Adrenal gland (tissue), 5 donors: ENCODE data around the gene CDC42.
"Not testable (repeated sequence)": the region's sequence is repeated elsewhere in the genome, so short reads cannot be mapped to it uniquely, and the experiment has no call there.

ENCODE experiments used
- CTCF ChIP-seq, 6 experiments: fragments of 450-650 bp in 4 of 6; fragments of 200-600 bp in 2 of 6; sonication (generic) in 1 of 6; IDR thresholded peaks; 1 replicate in 5 of 6; 2 replicates in 1 of 6; pipeline versions ENCODE4 v1.5.1 to v1.8.0; 2016 to 2021; ENCODE audit warnings: antibody characterized with exemption in 6 of 6, mild to moderate bottlenecking in 2 of 6, moderate library complexity in 1 of 6
- POLR2A ChIP-seq, 2 donors: fragments of 450-650 bp; IDR thresholded peaks; one replicate each; pipeline ENCODE4 v1.6.1; 2017; ENCODE audit warnings: antibody characterized with exemption in 2 of 2, mild to moderate bottlenecking in 2 of 2, moderate library complexity in 1 of 2
- donor health status: DM: no; HTN: no; CAD: no.

- TF ChIP-seq CTCF, POLR2A (IDR thresholded peaks at IDR 0.05): not testable (repeated sequence)
Observed at GRCh38 chr1:22003959-22004358, 48.5 kb upstream of the CDC42 start.
